Endothelial cell (in vitro differentiated cells): ENCODE results near the gene SLC35D1. TPM values are rescaled to one million over a fixed set of nuclear protein-coding genes. Genes with fewer than 3 reads are reported as not detected.

Source experiments
- DNase-seq: peaks from one replicate; pipeline ENCODE4 v3.0.0; 2021; ENCODE audit warnings: low spot score
- H3K27ac Mint-ChIP-seq: one replicate; pipeline ENCODE4 v1.8.0; 2021; ENCODE audit warnings: mixed read lengths, inconsistent platforms; ENCODE audit not compliant: unreplicated experiment
- H3K27me3 Mint-ChIP-seq: one replicate; pipeline ENCODE4 v1.8.0; 2021; ENCODE audit warnings: mild to moderate bottlenecking, moderate library complexity, mixed read lengths, inconsistent platforms; ENCODE audit not compliant: unreplicated experiment
- H3K36me3 Mint-ChIP-seq: one replicate; pipeline ENCODE4 v1.8.0; 2021; ENCODE audit warnings: mild to moderate bottlenecking, low read depth, mixed read lengths, inconsistent platforms; ENCODE audit not compliant: unreplicated experiment
- H3K4me1 Mint-ChIP-seq: one replicate; pipeline ENCODE4 v1.8.0; 2021; ENCODE audit warnings: mild to moderate bottlenecking, mixed read lengths, inconsistent platforms; ENCODE audit not compliant: unreplicated experiment
- H3K4me3 Mint-ChIP-seq: one replicate; pipeline ENCODE4 v1.8.0; 2021; ENCODE audit warnings: mild to moderate bottlenecking, mixed read lengths, inconsistent platforms; ENCODE audit not compliant: unreplicated experiment
- H3K9me3 Mint-ChIP-seq: one replicate; pipeline ENCODE4 v1.8.0; 2021; ENCODE audit warnings: mixed read lengths, inconsistent platforms; ENCODE audit not compliant: unreplicated experiment
- CTCF ChIP-seq: fragments of 200-600 bp; sonication (generic); IDR thresholded peaks from one replicate; pipeline ENCODE4 v1.5.0; 2021; ENCODE audit warnings: antibody characterized with exemption; ENCODE audit not compliant: unreplicated experiment
- total RNA-seq: library from RNA; stranded (reverse); fragmentation: NEBNext Ultra II Directional; extraction: Animal tissue kit (Norgen Biotek cat#: 25700); gene quantifications from one replicate; pipeline ENCODE4 v1.2.1, GENCODE V29; 2021; ENCODE audit not compliant: unreplicated experiment

SLC35D1 gene
- total RNA-seq, 1 donor from 2014 or later = 4.2 TPM

GRCh38 chr1:67052741-67053534, 1.0 kb downstream of the SLC35D1 start:
- Mint-ChIP-seq H3K36me3 (no peaks in the 10 kb centered on the region), H3K27ac (no peak overlapping the region), H3K27me3 (peaks cover 5% of the 10 kb centered on the region), H3K9me3 (no peaks in the 10 kb centered on the region), H3K4me3 (peak overlapping the region; percentile 89), H3K4me1 (peaks cover 12% of the 10 kb centered on the region)
- TF ChIP-seq CTCF = no peak
- DNase-seq = peak; percentile 31

GRCh38 chr1:67051196-67051595, 2.8 kb downstream of the SLC35D1 start:
- Mint-ChIP-seq H3K9me3 (no peaks in the 10 kb centered on the region), H3K4me3 (no peak overlapping the region), H3K4me1 (peaks cover 12% of the 10 kb centered on the region), H3K27ac (no peak overlapping the region), H3K27me3 (peaks cover 5% of the 10 kb centered on the region), H3K36me3 (no peaks in the 10 kb centered on the region)
- DNase-seq = no peak
- no peak for TF ChIP-seq CTCF

- H3K36me3 Mint-ChIP-seq = peaks cover 3% of the 10 kb centered on the region
- H3K27ac Mint-ChIP-seq = no peak overlapping the region
- no peak overlapping the region for H3K4me3 Mint-ChIP-seq
- H3K9me3 Mint-ChIP-seq = no peaks in the 10 kb centered on the region
- no peak for DNase-seq
- H3K27me3 Mint-ChIP-seq = no peaks in the 10 kb centered on the region
- TF ChIP-seq CTCF = no peak
- no peaks in the 10 kb centered on the region for H3K4me1 Mint-ChIP-seq
These were observed 9.2 kb downstream of the SLC35D1 start for GRCh38 chr1:67044631-67045270.

GRCh38 chr1:67043366-67043765, 10.6 kb downstream of the SLC35D1 start:
- H3K4me3 Mint-ChIP-seq = no peak overlapping the region
- TF ChIP-seq CTCF = no peak
- no peaks in the 10 kb centered on the region for H3K4me1 Mint-ChIP-seq

More at GRCh38 chr1:67043366-67043765, 10.6 kb downstream of the SLC35D1 start:
- Mint-ChIP-seq H3K36me3 (peaks cover 3% of the 10 kb centered on the region), H3K9me3 (no peaks in the 10 kb centered on the region), H3K27me3 (no peaks in the 10 kb centered on the region), H3K27ac (no peak overlapping the region)
- DNase-seq = no peak
